ENCODE measurements around the gene TMEM121.

Gene TMEM121

DNA sequence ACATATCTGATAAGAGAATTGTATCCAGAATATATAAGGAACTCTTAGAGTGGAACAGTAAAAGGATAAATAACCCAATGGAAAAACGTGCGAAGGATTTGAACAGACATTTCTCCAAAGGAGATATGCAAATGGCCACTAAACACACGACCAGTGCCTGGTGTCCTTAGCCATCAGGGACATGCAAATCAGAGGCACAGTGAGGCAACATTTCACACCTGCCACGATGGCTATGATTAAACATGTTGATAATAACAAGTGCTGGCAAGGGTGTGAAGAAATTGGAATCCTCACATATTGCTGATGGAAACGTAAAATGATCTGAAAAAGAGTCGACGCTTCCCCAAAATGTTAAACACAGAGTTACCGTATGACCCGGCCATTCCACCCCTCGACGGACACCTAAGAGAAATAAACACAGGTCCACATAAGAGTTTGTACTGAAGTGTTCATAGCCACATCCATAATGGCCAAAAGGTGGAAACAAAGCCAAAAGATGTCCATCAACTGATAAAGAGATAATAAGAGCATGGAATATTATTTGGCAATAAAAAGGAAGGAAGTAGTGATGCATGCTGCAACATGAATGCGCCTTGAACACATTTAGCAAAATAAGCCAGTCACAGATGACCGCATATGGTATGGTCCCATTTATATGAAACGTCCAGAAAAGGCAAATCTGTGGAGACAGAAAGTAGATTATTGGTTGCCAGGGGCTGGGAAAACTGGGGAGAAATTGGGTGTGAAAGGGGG, 6.3 kb upstream of the TMEM121 start:
- TF ChIP-seq, protein P1, sequence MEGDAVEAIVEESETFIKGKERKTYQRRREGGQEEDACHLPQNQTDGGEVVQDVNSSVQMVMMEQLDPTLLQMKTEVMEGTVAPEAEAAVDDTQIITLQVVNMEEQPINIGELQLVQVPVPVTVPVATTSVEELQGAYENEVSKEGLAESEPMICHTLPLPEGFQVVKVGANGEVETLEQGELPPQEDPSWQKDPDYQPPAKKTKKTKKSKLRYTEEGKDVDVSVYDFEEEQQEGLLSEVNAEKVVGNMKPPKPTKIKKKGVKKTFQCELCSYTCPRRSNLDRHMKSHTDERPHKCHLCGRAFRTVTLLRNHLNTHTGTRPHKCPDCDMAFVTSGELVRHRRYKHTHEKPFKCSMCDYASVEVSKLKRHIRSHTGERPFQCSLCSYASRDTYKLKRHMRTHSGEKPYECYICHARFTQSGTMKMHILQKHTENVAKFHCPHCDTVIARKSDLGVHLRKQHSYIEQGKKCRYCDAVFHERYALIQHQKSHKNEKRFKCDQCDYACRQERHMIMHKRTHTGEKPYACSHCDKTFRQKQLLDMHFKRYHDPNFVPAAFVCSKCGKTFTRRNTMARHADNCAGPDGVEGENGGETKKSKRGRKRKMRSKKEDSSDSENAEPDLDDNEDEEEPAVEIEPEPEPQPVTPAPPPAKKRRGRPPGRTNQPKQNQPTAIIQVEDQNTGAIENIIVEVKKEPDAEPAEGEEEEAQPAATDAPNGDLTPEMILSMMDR (conservative IDR thresholded peaks at IDR 0.05; ENCODE audit: control insufficient read depth, insufficient read depth, low read depth, low read length): no peak
- DNase-seq (ENCODE audit: low read depth): no peak
- H3K4me3 ChIP-seq (ENCODE audit: control insufficient read depth, low read depth, low read length): no peak overlapping the region

DNA sequence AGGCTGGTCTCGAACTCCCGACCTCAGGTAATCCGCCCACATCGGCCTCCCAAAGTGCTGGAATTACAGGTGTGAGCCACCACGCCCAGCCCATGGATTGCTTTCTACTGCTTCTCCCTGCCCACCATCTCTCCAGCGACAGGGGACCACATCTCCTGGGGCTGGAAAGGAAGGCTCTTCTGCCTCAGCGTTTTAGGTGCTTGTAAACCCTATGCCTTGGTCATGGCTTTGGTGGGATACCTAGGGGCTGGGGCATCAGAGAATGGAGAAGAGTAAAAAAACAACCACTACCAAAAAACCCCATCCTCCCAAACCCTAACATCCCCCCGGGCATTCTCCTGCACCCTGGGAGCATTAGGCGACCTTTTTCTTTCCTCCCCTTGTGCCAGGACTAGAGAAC, 1.1 kb upstream of the TMEM121 start:
- no peak overlapping the region for H3K4me3 ChIP-seq (ENCODE audit: control insufficient read depth, low read depth, low read length)
- DNase-seq (ENCODE audit: low read depth): no peak
- TF ChIP-seq, protein P1 (conservative IDR thresholded peaks at IDR 0.05; ENCODE audit: control insufficient read depth, insufficient read depth, low read depth, low read length): no peak

DNA sequence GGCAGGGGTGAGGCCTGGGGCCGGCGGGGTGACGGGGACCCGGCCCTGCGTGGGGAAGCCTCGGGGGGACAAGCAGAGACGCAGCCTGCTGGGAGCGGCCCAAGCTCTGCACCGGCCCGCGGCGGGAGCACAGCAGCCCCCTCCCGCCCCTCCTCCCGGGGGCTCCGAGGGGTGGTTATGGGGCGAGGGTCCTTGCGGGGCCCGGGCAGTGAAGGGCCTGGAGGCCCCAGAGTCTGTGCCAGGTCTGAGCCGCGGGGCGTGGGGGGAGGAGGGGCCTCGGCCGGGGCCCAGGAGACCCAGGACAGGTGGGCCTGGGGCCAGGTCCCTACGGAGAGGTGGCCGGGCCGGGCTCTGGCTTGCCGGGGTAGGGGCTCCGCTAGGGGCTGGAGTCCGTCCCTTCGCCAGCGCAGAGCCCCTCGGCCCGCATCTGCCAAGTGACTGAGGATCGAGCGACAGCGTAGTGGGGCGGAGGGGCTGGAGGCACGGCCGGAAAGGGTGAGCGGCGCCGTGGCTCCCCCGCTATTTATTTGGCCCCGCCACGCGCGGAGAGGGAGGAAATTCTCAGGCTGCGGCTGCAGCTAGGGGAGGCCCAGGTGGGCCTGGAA, 495 bp downstream of the TMEM121 start:
- no peak for DNase-seq (ENCODE audit: low read depth)
- TF ChIP-seq, protein P1 (conservative IDR thresholded peaks at IDR 0.05; ENCODE audit: control insufficient read depth, insufficient read depth, low read depth, low read length): no peak
- H3K4me3 ChIP-seq (ENCODE audit: control insufficient read depth, low read depth, low read length): peak overlapping the region; percentile 39

DNA sequence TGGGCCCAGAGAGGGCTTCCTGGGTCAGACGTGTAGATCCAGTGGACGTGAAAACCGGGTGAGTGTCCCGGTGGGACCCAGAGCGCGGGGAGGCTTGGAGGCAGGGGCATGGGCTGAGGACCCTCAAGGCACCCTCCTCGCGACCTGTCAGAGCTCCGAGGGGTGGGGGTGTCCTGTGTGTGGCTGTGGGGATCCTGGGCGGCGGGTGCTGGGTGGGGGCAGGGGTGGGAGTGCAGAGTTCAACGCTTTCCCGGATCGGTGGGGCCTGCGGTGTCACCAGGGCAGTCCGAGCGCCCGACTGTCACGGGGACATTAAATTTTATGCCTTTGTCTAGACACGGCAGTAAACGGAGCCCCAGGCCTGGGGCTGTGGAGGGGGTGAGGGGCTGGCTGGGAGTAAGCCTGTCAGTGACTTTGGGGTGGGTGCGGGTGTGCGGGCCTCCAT, 1.0 kb downstream of the TMEM121 start:
- TF ChIP-seq, protein P1 (conservative IDR thresholded peaks at IDR 0.05; ENCODE audit: control insufficient read depth, insufficient read depth, low read depth, low read length): no peak
- DNase-seq (ENCODE audit: low read depth): no peak
- H3K4me3 ChIP-seq (ENCODE audit: control insufficient read depth, low read depth, low read length): peak overlapping the region; percentile 39

DNA sequence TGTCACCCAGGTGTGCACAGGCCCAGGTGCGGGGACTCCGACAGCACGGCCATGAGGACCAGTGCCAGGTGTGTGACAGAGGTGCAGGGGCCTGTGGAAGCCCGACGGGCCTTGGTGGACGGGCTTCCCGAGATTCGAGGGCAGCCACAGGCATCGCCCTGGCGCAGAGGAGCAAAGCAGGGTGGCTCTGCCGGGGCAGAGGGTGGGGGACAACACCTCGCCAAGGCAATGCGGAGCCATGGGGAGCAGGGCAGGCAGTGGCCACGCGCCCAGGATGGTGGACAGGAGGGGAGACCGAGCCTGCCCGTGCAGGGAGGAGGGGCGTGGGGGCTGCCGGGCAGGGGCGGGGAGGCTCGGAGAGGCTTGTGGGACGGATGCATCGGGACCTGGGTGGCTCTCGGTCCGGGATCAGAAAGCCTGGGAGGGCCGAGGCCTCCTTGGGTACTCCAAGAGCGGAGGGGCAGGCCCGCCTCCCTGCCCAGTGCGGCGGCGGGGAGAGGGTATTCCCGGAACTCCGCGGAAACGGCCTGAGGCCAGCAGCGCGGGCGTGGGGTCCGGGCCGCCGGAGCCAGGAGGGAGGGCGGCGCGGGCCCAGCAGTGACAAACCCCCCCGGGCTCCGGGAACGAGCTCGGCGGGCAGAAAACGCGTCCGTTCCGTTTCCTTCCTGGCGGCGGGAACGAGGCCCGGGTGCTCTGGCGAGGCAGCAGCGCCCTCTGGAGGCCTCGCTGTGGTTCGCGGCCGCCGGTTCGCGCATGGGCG, 1.6 kb downstream of the TMEM121 start:
- peak overlapping the region; percentile 26 for H3K4me3 ChIP-seq (ENCODE audit: control insufficient read depth, low read depth, low read length)
- peak; percentile 59 for DNase-seq (ENCODE audit: low read depth)
- TF ChIP-seq, protein P1 (conservative IDR thresholded peaks at IDR 0.05; ENCODE audit: control insufficient read depth, insufficient read depth, low read depth, low read length): peak; percentile 48

DNA sequence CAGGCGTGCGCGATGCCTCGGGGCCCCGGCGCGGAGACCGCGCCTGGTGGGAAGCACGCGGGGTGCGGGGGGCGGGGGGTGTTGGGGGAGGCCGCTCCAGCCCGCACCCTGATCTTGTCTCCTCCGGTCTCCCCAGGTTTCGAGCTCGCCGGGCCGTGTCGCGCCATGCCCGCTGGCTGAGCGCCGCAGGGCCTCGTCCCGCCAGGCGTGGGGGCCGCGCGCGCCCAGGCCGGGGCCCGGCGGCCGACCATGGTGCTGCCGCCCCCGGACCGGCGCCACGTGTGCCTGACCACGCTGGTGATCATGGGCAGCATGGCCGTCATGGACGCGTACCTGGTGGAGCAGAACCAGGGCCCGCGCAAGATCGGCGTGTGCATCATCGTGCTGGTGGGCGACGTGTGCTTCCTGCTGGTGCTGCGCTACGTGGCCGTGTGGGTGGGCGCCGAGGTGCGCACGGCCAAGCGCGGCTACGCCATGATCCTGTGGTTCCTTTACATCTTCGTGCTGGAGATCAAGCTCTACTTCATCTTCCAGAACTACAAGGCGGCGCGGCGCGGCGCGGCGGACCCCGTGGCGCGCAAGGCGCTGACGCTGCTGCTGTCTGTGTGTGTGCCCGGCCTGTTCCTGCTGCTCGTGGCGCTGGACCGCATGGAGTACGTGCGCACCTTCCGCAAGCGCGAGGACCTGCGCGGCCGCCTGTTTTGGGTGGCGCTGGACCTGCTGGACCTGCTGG, 2.4 kb downstream of the TMEM121 start:
- no peak for DNase-seq (ENCODE audit: low read depth)
- no peak overlapping the region for H3K4me3 ChIP-seq (ENCODE audit: control insufficient read depth, low read depth, low read length)
- TF ChIP-seq, protein P1 (conservative IDR thresholded peaks at IDR 0.05; ENCODE audit: control insufficient read depth, insufficient read depth, low read depth, low read length): no peak
